IPS DF 6.9 (cell line): ENCODE data around the gene WT1.

Experiments used
- DNase-seq: peaks from one replicate; pipeline ENCODE4 v3.0.0-alpha.2; 2013; ENCODE audit warnings: low read depth, low spot score
- H3K27ac ChIP-seq: one replicate; pipeline ENCODE4 v1.5.1; 2013; ENCODE audit warnings: low read length, control low read depth
- H3K27me3 ChIP-seq: 2 replicates; pipeline ENCODE4 v1.6.1; 2013; ENCODE audit warnings: mild to moderate bottlenecking, low read length; ENCODE audit not compliant: control insufficient read depth, insufficient read depth
- H3K36me3 ChIP-seq: 2 replicates; pipeline ENCODE4 v1.6.1; 2013; ENCODE audit warnings: low read length; ENCODE audit not compliant: control insufficient read depth, insufficient read depth
- H3K4me1 ChIP-seq: 2 replicates; pipeline ENCODE4 v1.6.1; 2013; ENCODE audit warnings: low read length; ENCODE audit not compliant: control insufficient read depth, insufficient read depth
- H3K4me3 ChIP-seq: 2 replicates; pipeline ENCODE4 v1.5.1; 2013; ENCODE audit warnings: mild to moderate bottlenecking, low read length
- H3K9me3 ChIP-seq: 2 replicates; pipeline ENCODE4 v1.6.1; 2013; ENCODE audit warnings: low read length, inconsistent platforms; ENCODE audit not compliant: control insufficient read depth, insufficient read depth
- WGBS: extraction: QIAGEN DNeasy Blood & Tissue Kit; methylation state at CpG from one replicate; pipeline ENCODE4 v1.1.7; 2013; ENCODE audit warnings: mixed read lengths, missing lambda C conversion rate; ENCODE audit not compliant: insufficient read length, insufficient coverage; 5-methylcytosine and 5-hydroxymethylcytosine counted together

Gene WT1

DNA sequence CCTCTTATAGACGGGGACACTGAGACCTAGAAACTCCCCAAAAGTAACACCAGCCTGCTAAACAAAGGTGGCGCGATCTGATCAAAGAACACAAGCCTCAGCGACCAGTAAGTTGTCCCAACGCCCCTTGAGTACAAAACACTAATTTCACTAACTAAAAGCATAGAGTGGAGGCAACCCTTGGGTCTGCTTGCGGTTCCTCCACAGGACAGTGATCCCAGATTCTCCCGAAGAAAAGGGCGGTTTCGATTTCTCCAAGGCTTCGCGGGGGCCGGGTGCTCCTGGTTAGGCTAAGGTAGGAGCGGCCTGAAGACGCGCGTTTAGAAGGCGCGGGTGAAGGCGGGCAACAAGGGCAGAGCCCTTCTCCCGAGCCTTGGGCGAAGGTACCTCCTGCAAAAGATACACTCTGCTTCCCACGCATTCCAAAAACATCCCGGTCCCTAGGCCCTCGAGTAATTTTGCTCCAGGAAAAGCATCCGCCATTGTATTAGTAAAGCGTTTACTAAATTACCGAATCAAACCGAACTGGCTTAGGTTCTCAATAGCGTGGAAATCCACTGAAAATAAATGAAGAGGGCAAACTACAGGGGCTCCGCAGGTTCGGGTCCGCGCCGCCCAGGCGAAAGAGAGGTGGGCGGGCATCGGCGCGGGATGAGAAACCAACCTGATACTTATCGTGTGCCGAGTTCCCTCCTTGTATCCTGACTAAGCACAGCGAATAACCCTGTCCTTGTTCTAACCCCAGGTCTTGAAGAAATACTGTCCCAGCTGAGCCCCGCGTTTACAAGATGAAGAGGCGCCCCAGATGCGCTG, 2.0 kb downstream of the WT1 start:
- Histone ChIP-seq H3K4me1 (peaks cover 4% of the 10 kb centered on the region; the same call in 1 of the 2 replicates), H3K27ac (no peak overlapping the region), H3K27me3 (peaks cover 98% of the 10 kb centered on the region), H3K9me3 (no peaks in the 10 kb centered on the region), H3K4me3 (no peak overlapping the region), H3K36me3 (no peaks in the 10 kb centered on the region)
- WGBS: no CpG with 5 or more reads among the region's 46 CpGs
- DNase-seq: no peak

DNA sequence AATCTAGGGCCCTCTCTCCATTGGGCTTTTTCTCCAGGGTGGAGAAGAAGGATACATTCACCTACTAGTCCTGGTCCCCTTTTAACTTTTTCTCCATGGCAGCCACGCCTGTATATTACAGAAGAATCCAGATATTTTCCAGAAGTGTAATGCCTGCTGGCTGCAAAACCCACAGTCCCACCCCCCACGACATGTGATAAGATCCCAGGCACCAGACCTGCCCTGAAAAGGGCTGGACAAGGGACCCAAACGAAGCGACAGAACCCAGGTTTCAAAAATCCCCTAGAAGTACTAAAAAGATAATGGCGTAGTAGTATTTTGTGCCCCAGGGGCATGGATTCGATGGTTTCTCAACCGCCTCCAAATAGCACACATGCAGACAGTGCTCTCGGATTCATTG, 2.8 kb downstream of the WT1 start:
- Histone ChIP-seq H3K4me1 (peaks cover 4% of the 10 kb centered on the region; the same call in 1 of the 2 replicates), H3K36me3 (no peaks in the 10 kb centered on the region), H3K27ac (no peak overlapping the region), H3K9me3 (no peaks in the 10 kb centered on the region), H3K27me3 (peaks cover 98% of the 10 kb centered on the region), H3K4me3 (no peak overlapping the region)
- WGBS: no CpG with 5 or more reads among the region's 8 CpGs
- DNase-seq: no peak

DNA sequence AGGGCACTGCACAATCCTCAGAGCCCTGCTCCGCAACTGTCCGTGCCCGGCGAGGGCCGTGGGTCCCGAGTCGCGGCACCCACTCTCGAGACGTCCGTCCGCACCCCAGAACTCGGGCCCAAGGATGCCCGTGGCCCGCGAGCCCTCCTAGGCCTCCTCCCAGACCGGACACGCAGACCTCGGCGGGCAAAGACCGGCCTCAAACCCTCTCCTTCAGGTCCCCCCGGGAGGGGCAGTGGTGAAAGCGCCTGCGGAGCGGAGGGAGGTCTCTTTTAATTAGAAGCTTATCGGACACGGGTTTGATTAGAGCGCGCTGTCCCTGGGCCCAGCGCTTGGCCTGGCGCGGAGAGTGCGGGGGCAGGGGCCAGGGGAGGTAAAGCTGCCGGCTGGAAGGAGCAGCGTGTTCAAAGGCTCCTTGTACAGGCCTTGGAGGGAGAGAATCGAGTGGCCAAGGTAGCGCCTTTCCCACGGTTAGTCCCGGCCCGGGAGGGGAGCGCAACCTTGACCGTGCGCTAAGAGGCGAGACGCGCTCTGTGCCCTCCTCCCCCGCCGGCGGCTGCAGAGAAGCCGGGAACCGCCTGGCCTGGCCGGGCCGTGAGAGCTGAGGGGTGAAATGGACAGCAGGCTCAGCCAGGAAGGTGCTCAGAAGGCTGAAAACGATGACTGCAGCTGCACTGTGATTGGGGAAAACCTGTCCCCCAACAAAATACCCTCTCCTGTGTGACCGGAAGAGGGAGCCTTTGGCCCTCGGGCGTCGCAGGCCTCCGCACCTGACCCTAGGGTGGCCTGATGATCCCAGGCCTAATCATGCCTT, 4.6 kb downstream of the WT1 start:
- Histone ChIP-seq H3K4me1 (peaks cover 5% of the 10 kb centered on the region; the same call in 1 of the 2 replicates), H3K4me3 (peak overlapping the region; percentile 22; the same call in 1 of the 2 replicates), H3K27me3 (peaks cover 97% of the 10 kb centered on the region), H3K36me3 (no peaks in the 10 kb centered on the region; the same call in 1 of the 2 replicates), H3K27ac (no peak overlapping the region), H3K9me3 (no peaks in the 10 kb centered on the region)
- DNase-seq: no peak
- no CpG with 5 or more reads among the region's 59 CpGs for WGBS

DNA sequence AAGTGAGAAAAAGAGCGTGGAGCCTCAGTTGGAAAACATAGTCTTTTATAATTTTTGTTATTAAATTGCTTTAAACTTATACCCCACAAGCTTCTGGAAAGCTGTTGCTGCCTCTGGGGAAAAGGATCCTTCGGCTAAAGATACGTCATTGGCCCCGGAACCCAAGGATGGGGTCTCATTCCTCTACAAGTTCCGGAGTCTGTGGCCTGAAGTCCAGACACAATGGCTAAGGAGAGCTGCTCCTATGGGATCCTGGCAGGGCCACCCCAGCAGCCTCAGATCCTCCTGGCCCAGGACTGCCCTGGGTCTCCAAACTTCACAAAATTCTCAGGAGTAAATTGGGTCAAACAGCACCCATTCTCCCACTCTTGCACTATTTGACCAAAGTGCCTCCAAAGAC, 5.9 kb downstream of the WT1 start:
- WGBS: no CpG with 5 or more reads among the region's 5 CpGs
- peaks cover 5% of the 10 kb centered on the region; the same call in 1 of the 2 replicates for H3K4me1 ChIP-seq

DNA sequence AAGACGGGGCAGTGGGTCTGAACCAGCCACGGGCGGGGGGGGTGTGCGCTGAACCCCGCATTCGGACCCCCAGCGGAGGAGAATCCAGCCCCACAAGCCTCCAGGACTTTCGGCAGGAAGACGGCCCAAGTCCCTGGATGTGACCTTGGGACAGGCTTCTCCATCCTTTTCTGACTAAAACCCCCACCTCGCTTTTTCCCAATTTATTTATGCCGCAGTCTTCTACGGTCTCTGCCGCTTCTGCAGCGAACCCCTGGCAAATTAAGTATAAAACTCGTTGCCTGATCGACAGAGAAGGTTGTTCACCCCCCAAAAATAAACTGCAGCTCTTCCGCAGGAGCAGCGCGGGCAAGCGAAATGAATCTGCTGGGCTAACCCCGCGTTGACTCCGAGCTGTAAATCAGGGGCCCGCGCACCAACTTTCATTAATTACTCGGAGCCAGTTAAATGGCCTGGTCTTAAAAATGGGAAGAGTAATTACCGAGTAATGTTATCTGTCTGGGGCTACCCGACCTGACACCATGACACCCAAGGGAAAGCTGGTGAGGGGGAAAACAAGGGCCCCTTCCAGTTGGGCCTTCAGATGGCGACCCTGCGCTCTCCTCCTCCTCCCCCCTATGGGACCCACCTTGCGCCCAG, 6.6 kb downstream of the WT1 start:
- Histone ChIP-seq H3K4me3 (no peak overlapping the region), H3K36me3 (no peaks in the 10 kb centered on the region; the same call in 1 of the 2 replicates), H3K4me1 (peaks cover 3% of the 10 kb centered on the region; the same call in 1 of the 2 replicates), H3K27me3 (peaks cover 80% of the 10 kb centered on the region), H3K9me3 (no peaks in the 10 kb centered on the region), H3K27ac (no peak overlapping the region)
- no peak for DNase-seq
- no CpG with 5 or more reads among the region's 31 CpGs for WGBS

More for the DNA sequence above, 5.9 kb downstream of the WT1 start:
- no peak for DNase-seq
- peaks cover 87% of the 10 kb centered on the region for H3K27me3 ChIP-seq
- no peaks in the 10 kb centered on the region; the same call in 1 of the 2 replicates for H3K36me3 ChIP-seq
- H3K9me3 ChIP-seq: no peaks in the 10 kb centered on the region
- H3K4me3 ChIP-seq: no peak overlapping the region
- no peak overlapping the region for H3K27ac ChIP-seq

DNA sequence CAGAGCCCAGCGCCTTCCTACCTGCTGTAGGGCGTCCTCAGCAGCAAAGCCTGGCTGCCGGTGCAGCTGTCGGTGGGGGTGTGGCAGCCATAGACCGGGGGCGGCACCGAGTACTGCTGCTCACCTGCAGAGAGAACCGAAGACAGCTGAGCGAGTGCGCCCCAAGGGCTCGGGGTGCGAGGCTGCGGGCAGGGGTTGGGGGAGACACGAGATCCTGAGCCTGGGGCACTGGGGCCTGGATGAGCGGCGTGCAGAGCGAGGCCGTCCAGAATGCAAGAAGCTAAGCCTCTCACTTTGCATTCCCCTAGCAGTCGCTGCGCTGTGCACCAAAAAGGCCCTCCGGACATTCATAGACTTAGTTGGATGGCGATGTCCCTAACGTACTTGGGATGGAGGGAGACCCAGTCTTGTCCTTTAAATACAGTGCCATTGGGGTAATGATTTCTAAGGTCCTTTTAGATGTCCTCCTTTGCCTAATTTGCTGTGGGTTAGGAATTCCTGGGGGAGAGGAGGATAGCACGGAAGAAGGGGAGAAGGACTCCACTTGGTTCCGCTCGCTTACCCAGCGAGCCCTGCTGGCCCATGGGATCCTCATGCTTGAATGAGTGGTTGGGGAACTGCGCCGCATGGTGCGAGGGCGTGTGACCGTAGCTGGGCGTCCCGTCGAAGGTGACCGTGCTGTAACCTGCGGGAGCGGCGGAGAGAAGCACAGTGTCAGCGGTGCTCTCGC, 7.2 kb downstream of the WT1 start:
- no peak for DNase-seq
- peaks cover 76% of the 10 kb centered on the region for H3K27me3 ChIP-seq

DNA sequence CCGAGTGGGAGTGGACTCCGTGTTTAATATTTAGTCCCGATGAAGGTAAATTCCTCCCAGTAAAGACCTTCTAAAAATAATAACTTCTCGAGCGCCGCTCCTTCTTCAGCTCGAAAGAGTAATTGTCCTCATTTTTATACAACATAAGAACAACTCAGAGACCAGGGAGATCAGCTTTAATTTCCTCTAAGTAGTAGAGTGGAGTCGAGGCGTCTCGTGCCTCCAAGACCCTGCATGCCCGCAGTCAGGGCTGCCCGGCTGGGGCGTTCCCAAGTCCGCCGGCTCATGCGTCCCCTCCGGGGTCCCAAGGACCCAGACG, 7.8 kb downstream of the WT1 start:
- Histone ChIP-seq H3K27me3 (peaks cover 71% of the 10 kb centered on the region), H3K4me3 (no peak overlapping the region), H3K9me3 (no peaks in the 10 kb centered on the region), H3K4me1 (peaks cover 3% of the 10 kb centered on the region; the same call in 1 of the 2 replicates), H3K36me3 (no peaks in the 10 kb centered on the region; the same call in 1 of the 2 replicates), H3K27ac (no peak overlapping the region)
- no CpG with 5 or more reads among the region's 18 CpGs for WGBS
- DNase-seq: no peak

More for the DNA sequence above, 7.2 kb downstream of the WT1 start:
- Histone ChIP-seq H3K9me3 (no peaks in the 10 kb centered on the region), H3K36me3 (no peaks in the 10 kb centered on the region; the same call in 1 of the 2 replicates), H3K4me1 (peaks cover 3% of the 10 kb centered on the region; the same call in 1 of the 2 replicates), H3K4me3 (no peak overlapping the region), H3K27ac (no peak overlapping the region)
- WGBS: no CpG with 5 or more reads among the region's 41 CpGs

DNA sequence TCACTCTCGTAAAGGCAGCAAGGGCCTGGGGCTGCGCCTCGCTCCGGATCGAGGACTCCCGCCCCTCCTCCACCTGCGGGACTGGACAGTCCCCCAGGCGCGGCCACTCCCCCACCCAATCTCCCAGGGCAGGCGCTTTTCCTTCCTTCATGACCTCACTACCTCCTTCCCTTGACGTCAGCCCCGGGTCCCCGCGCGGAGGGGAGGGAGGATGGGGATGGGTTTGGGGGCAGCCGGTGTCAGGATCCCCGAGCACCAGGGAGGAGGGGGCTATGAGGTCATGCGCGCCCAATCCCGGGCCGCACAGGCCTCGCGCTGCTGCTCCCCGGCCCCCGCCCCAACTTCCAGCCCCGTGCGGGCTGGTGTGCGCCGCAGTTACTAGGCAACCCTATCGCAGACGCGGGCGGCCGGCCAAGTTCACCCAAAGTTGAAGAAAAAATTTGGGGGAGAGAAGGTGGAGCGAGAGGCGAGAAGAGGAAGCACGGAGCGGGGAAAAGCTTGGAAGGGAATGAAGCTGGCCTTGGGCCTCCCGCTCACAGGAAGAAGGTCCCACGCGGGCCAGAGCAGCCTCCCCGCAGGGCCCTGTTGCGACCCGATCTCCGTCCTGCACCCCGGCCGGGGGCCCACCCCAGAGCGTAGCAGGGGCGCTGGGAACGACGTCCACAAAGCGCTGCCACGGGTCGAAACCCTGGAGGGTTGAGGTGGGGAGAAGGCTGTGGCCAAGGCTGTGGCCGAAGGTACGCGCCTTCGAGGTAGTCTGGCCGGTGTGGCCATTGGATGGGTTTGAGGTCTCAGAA, 8.3 kb downstream of the WT1 start:
- no CpG with 5 or more reads among the region's 59 CpGs for WGBS
- H3K4me3 ChIP-seq: peak overlapping the region; percentile 13; the same call in 1 of the 2 replicates
- H3K4me1 ChIP-seq: peaks cover 3% of the 10 kb centered on the region; the same call in 1 of the 2 replicates
- no peaks in the 10 kb centered on the region; the same call in 1 of the 2 replicates for H3K36me3 ChIP-seq
- H3K9me3 ChIP-seq: no peaks in the 10 kb centered on the region
- no peak for DNase-seq
- peaks cover 65% of the 10 kb centered on the region for H3K27me3 ChIP-seq
- H3K27ac ChIP-seq: no peak overlapping the region

DNA sequence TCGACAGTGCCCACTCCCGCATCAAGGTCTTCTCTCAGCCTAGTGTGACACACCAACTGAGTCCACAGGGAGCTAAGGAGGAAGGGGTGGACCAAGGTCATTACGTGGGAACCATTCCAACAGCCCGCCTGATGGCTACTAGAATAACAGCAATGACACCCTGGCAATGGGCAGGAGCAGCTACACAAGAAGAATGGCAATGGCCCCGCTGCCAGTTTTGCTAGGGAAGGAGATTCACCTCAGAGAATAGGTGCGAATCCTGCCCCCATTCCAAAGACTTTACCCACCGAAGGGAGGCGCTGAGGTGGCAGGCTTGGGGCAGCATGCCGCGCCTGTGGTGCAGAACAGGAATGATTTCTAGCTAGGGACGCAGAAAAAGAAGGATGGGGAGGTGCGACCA, 9.1 kb downstream of the WT1 start:
- Histone ChIP-seq H3K4me3 (peak overlapping the region; percentile 13; the same call in 1 of the 2 replicates), H3K9me3 (no peaks in the 10 kb centered on the region), H3K36me3 (no peaks in the 10 kb centered on the region; the same call in 1 of the 2 replicates), H3K4me1 (peaks cover 3% of the 10 kb centered on the region; the same call in 1 of the 2 replicates), H3K27me3 (peaks cover 57% of the 10 kb centered on the region), H3K27ac (no peak overlapping the region)
- DNase-seq: no peak
- no CpG with 5 or more reads among the region's 12 CpGs for WGBS
